DMS53 treated with DMSO at 0.1 percent for 48 hours (cell line): ENCODE data around the gene XRCC2.
"Not testable (repeated sequence)": the region's sequence is repeated elsewhere in the genome, so short reads cannot be mapped to it uniquely, and the experiment has no call there.

ENCODE experiments used
- DNase-seq: peaks from one replicate; lab custom pipeline; 2025; ENCODE audit not compliant: unreplicated experiment; lab: John Stamatoyannopoulos, UW

The XRCC2 gene

DNA sequence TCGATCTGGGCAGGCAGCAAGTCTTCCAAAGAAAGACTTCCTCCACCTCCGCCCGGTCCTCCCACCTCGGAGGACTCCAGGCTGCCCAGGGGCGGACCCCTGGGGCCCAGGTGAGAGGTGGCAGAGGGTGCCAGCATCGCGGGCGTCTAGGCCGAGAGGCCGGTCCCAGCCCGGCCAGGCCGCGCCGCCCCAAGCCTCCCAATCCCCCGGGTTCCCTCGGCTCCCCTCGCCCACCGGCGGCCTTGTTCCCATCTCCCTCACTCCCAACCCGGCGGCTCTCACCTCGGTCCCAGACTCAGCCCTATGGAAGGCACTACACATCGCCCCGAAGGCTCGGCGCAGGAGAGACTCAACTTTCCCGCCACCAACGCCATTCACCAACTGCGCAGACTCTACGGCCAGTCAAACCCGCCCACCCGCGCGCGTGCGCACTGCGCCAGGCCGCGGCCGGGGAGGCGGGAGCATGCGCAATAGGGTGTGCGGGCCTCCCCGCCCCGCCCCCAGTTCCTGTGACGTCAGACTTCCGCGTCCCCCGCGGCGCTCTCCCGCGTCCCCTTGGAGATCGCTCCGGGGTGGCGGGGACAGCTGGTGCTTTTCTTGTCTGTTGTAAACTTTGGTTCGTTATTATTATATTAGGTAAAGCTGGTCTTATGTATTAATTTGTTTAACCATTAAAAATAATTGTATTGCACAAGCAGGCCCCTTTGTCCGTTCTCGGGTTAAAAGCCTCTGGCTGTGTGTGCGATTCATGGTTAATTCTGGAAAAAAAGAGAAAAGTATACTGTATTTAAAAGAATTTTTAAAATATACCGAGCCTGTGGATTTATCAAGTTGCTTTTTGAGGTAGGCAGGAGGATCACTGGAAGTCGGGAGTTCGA, at the start of gene XRCC2:
Gene XRCC2, minus strand, starts transcription at position 383 of the 878 bp plus-strand sequence. Its CDS starts 62 bp downstream, at position 321.
- peak; percentile 86 for DNase-seq

DNA sequence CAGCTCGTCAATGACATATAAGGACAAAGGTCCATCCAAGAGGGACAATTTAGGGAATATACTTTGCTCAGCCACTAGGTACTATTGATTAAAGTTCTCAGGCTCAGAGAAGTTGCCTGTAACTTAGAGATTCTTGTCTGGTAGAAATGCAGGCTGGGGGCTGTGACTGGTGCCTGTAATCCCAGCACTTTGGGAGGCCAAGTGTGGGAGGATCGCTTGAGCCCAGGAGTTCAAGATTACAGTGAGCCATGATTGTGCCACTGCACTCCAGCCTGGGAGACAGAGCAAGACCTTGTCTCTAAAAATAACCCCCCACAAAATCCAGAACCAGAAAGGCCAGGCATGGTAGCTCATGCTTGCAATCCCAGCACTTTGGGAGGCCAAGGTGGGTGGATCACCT, 47.4 kb upstream of the XRCC2 start:
- no peak for DNase-seq

DNA sequence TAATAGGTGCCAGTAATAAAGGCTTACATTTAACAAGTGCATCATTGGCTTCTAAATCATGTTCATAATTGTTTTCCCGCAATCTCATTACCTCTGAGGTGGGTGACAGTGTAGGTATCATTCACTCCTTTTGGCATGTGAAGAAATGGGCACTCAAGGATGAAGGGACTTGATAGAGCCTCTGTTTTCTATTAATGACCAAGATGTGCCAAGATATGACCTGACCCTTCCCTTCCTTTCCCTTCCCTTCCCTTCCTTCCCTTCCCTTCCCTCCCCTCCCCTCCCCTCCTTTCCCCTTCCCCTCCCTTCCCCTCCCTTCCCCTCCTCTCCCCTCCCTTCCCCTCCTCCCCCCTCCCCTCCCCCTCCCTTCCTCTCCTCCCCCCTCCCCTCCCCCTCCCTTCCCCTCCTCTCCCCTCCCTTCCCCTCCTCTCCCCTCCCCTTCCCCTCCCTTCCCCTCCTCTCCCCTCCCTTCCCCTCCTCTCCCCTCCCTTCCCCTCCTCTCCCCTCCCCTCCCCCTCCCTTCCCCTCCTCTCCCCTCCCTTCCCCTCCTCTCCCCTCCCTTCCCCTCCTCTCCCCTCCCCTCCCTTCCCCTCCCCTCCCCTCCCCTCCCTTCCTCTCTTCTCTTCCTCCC, 36.6 kb upstream of the XRCC2 start:
- DNase-seq: not testable (repeated sequence)

DNA sequence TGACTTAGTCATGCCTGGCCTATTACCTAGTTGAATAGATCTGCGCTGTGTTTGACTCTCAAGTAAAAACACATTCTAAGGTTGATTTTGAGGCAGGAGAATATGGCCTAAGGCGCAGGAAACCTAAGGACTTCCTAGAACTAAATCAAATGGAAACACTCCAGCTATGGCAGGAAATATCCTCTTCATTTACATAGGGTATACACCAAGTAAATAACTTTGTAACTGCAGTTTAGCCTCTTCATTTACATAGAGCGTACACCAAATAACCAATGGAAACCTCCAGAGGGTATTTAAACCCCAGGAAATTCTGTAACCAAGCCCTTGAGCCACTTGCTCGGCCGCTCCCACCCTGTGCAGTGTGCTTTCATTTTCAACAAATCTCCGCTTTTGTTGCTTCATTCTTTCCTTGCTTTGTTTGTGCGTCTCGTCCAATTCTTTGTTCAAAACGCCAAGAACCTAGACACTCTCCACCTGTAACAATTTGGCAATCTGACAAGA, 35.6 kb upstream of the XRCC2 start:
- DNase-seq: no peak

DNA sequence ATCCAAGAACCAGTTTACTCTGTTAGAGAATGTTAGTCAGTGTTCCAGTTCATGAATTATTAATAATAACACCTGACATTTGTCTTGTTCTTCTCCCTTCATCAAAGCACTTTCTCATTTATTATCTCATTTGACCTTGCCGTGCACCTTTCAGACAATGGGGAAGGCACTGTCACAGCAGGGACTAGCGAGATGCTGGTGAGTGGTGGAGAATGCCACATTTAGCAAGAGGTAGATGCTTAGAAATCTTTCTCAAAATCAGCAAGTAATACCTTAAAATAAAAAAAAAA, 34.2 kb upstream of the XRCC2 start:
- no peak for DNase-seq

DNA sequence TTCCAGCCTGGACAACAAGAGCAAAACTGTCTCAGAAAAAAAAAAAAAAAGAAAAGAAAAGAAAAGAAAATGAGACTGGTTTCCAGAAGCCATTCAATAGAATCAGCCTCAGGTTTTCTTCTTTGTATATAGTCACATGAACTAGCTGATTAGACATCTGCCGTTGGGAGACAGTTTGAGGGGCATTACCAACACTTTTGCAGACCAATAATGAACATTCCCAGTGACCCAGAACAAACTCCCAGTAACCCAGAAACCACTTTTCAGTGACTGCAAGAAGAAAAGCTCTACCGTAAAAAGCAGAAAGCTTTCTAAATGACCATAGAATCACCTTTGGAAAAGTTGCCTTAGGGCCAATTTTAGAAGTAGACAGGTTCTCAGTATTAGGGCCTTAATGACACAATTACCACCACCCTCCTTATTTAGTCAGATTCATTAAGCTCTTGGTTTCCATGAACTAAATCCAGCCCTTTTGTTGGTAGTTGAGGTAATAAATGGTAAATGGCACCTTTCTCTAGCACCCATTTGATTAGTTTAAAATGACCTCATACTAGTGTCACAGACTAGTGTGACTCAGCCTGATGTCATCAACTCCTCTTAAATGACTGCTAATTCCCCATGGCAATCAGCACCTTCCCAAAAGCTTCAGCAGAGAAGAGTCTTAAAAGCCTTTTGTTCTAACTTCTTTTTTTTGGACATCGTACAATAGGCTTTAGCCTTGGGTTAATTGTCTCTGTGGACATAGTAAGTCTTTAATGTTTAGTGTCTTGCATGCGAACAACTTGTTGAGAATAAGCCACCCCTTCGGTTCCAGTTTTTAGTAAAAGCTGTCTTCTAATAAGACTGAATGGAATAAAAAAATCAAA, 33.6 kb upstream of the XRCC2 start:
- no peak for DNase-seq

DNA sequence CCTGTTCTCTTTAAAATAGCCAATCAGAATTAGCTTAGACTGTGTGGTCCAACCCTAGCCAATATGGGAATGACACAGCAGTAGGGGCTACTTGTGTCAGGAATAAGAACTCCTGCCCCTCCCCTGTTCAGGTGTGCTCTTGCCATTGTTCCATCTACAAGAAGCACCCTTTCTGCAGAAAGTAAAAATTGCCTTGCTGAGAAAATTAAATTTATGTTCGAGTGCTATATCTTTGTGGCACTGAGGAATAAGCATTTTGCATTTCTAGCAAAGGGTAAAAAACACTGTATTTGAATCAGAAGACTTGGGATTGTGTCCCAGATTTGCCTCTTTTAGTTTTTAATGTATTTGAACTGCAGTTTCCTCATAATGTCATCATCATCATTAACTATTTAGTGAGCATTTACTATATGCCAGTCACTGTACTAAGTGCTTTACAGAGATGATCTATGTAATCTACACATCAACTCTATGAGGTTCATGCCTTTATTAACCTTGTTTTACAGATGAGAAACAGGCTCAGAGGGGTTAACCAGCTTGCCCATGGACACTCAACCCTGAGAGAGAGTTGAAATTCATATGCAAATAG, 28.9 kb upstream of the XRCC2 start:
- no peak for DNase-seq

DNA sequence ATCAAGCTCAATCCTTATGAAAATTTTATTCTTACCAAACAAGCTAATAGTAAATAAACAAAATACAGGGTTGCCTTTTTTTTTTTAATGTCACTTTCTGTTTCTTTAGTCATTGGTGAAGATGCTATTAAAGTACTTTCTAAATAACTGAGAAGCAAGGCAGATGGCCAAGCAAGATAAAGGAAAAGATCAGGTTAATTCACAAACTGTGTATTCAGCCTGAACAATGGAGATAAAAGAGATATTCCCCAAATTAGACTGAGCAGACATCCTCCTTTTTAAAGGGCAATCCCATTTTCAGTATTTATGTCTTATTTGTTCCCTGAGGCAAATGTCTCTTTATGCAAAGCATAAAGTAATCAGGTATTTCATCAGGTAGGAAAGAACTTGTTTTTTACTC, 23.1 kb upstream of the XRCC2 start:
- no peak for DNase-seq

DNA sequence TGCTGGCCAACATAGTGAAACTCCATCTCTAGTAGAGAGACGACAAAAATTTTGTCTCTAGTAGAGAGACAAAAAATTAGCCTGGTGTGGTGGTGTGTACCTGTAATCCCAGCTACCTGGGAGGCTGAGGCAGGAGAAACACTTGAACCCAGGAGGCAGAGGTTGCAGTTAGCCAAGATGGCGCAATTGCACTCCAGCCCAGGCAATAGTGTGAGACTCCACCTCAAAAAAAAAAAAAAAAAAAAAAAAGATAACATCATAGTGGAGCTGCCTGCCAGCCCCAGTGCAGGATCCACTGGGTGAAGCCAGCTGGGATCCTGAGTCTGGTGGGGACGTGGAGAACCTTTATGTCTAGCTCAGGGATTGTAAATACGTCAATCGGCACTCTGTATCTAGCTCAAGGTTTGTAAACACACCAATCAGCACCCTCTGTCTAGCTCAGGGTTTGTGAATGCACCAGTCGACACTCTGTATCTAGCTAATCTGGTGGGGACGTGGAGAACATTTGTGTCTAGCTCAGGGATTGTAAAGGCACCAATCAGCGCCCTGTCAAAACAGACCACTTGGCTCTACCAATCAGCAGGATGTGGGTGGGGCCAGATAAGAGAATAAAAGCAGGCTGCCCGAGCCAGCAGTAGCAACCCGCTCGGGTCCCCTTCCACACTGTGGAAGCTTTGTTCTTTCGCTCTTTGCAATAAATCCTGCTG, 21.5 kb upstream of the XRCC2 start:
- not testable (repeated sequence) for DNase-seq

DNA sequence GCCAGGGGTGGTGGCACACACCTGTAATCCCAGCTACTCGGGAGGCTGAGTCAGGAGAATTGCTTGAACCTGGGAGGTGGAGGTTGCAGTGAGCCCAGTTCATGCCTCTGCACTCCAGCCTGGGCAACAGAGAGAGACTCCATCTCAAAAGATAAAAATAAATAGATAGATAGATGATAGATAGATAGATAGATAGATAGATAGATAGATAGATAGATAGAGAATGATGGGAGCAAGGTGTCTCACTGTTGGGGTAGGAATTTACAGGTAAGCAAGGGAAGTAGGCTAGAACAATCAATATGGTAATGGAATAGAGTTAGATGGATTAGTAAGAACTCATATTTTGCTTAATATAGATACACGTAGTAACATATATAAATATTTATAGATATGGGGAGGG, 16.3 kb upstream of the XRCC2 start:
- not testable (repeated sequence) for DNase-seq

DNA sequence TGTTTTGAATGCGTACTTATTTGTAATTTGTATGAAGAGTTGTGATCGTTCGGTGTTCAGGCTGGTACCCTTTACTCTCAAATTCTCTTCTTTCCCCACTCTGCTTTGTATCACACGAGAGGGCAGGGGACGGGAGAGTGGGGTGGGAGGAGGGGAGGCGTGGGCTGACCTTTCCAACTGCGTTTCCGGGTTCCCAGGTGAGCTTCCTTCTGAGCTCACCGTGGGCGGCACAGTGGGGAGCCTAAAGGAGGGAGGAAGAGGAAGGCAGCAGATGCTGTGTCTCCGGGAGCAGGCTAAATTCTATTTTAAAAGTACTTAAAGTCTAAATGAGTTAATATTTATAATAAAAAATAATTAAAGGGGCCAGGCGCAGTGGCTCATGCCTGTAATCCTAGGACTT, 7.4 kb upstream of the XRCC2 start:
- no peak for DNase-seq

DNA sequence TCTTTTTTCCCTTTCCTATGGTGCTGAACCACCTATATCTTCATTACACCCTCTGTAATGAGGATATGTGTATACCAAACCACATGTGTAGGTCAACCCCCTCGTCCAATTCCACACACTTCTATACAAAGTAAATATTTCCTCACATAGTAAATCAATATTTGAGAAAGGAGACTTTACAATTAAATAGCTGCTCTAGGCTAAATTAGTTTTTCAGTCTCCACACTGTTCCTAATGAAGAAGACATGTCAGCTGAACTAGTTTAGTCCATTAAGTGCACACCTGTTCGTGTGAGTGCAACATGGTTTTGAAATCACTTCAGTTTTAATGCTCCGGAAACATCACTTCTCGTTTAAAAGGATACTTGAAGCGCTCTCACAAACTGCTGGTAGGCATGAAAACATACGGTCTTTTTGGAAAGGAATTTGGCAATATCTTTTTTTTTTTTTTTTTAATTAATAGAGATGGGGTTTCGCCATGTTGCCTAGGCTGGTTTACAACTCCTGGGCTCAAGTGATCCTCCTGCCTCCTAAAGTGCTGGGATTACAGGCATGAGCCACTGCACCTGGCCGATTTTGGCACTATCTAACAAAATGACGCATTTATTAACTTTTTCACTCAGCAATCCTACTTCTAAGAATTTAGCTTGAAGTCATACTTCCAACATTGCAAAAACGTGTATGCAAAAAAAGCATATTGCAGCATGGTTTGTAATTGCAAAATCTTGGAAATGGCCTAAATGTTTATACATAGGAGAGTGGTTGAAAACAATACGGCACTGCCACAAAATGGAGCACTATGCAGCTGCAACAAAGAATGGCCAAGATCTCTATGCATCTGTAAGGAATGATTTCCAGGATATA, 2.1 kb upstream of the XRCC2 start:
- DNase-seq: peak; percentile 86

DNA sequence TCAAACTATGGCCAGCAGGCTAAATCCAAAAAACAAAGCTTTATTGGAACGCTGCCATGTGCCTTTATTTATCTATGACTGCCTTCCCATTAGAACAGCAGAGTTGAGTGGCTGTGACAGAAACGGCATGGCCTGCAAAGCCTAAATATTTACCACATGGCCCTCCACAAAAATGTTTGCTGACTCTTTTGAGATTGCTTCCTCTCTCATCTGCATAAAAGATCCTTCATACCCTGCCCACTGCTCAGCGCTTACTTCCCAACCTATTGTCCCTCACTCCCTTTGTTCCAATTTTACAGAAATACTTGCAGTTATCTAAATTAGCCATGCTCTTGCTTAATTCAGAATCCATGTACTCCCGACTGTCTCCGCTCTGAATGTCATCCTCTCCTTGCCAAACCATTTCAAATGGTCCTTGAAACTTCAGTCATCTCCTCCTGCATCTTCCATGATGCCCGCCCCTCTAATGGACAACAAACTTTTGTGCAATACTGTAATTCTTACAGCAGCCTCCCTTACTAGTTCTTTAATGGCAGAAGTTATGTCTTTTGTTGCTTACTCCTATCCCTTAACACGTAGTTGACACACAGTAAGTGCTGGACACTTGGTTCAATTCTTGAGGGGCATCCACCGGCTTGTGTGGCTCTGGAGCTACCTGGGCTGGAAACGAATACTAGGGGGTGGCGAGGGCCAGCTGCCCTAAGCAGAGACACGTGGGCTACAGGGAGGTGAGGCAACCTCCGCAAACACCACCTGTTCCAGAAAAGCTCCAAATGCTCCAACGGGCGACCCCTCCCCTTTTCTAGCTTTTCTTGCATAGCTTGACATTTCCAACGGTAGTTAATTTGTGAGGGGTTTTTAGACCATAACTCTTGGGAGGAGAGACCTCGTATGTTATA, 832 bp downstream of the XRCC2 start:
- peak; percentile 49 for DNase-seq

DNA sequence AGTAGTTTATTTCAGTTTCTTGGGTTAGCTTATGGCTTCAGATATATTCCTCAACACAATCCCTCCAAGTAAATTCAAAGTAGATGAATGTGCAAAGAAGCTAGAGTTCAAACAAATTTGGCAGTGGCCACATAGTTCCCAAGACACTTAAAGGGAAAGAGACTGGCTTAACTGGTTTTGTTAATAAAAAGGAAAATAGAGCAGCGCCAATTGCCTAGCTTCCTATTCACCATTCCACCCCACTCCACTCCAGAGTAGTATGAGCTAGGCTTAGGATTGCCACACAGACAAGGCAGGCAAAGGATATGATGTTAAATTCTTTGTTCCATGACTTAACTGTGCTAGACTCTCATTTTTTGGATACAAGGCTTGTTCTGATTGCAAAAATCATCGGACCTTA, 2.0 kb downstream of the XRCC2 start:
- DNase-seq: no peak

DNA sequence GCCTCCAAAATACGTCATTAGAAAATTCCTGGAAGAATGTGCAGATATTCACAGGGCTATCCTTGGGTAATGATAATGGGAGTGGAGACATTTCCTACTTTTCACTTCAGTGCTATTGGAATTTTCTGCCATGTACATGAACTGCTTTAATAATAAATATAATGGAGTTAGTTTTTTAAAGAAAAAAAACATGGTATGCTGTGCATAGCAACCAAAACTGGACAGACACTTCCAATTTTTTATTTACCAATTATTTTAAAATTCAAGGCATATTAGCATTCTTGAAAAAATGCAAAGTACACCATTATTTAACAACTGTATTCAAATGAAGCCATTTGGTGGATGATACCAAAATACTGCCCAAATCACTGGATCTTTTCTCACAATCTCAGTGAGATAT, 3.3 kb downstream of the XRCC2 start:
- DNase-seq: no peak

DNA sequence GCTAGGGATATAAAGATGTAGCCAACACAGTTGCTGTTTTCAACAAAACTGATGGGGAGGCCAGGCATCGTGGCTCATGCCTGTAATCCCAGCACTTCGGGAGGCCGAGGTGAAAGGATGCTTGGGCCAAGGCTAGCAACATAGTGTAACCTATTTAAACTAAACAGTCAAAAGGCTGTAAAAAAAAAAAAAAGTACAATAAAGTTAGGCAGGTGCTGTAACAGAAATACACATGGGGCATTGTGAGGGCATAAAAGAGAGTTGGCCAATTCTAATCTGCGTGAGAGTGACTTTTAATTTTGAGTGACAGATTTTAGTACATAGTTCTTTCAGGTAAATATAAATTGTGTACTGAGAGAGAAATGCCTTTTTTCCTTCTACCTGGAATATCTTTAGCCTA, 6.2 kb downstream of the XRCC2 start:
- DNase-seq: no peak

DNA sequence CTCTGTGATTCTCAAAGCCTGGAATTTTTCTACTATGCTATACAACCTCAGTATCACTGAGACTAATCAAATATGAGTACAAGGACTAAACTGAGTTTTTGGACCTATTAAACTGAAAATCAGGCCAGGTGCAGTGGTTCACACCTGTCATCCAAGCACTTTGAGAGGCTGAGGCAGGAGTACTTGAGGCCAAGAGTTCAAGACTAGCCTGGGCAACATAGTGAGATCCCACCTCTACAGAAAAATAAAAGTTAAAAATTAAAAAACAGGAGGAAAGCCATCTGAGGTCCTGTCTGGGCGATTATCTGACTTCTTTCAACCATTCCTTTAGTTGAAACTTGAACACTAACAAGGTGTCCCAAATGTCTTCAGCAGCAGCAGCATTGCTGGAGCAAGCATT, 7.0 kb downstream of the XRCC2 start:
- no peak for DNase-seq

DNA sequence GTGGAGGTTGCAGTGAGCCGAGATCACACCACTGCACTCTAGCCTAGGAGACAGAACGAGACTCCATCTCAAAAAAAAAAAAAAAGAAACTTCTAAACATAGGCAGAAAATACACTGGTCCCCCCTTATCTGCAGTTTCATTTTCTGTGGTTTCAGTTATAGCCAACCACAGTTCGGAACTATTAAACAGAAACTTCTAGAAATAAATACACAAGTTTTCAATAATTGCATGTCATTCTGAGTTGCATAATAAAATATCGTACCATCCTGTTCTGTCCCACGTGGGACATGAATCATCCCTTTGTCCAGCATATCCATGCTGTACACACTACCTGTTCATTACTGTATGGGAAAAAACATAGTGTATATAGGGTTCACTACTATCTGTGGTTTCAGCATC, 8.0 kb downstream of the XRCC2 start:
- no peak for DNase-seq

DNA sequence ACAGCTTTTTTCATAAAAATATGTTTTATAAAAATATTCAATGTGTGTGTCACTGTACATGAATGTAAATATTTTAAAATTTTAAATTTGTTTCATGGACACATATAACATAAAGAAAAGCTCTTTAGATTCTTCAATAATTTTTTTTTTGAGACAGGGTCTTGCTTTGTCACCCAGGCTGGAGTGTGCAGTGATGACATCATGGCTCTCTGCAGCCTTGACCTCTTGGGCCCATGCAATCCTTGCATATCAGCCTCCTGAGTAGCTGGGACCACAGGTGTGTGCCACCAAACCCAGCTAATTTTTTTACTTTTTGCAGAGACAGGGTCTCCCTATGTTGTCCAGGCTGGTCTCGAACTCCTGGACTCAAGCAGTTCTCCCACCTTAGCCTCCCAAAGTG, 9.9 kb downstream of the XRCC2 start:
- DNase-seq: no peak
